Left kidney (tissue), 2 donors: Measurements from ENCODE around the gene FSD1L. TPM values are rescaled to one million over a fixed set of nuclear protein-coding genes. Genes with fewer than 3 reads are reported as not detected.
A peak's percentile ranks its signal among the peaks of the same experiment; 100 is the strongest.
"Not testable (repeated sequence)": the region's sequence is repeated elsewhere in the genome, so short reads cannot be mapped to it uniquely, and the experiment has no call there.

ENCODE experiments used
- DNase-seq: peaks from one replicate; pipeline ENCODE4 v3.0.0-alpha.2; 2013
- polyA plus RNA-seq: library from polyadenylated mRNA; unstranded; fragments of 120-200 nt; gene quantifications from one replicate; pipeline ENCODE4 v1.2.1, GENCODE V29; 2013; ENCODE audit not compliant: insufficient read length

The FSD1L gene
- polyA plus RNA-seq, 1 donor, result 11.4 TPM

GRCh38 chr9:105557804-105558610 is 110.2 kb downstream of the FSD1L start, which contains the start of gene FKTN:
TSS of gene FKTN (plus strand) at chr9:105558131. CDS start at chr9:105575033, 16,902 bp downstream.
- peak; percentile 86 for DNase-seq

- DNase-seq, result no peak
Observed at GRCh38 chr9:105572455-105572854, 124.6 kb downstream of the FSD1L start.

GRCh38 chr9:105579952-105580351 is 132.1 kb downstream of the FSD1L start:
- DNase-seq, result not testable (repeated sequence)

- not testable (repeated sequence) for DNase-seq
Observed at GRCh38 chr9:105581550-105581949, 133.7 kb downstream of the FSD1L start.

GRCh38 chr9:105593145-105593544 is 145.3 kb downstream of the FSD1L start:
- DNase-seq, result no peak

Other genes with a start within 250 kb of the FSD1L start
- 53.4 TPM for gene SLC44A1, start 203.4 kb upstream of the FSD1L start, polyA plus RNA-seq
- 35.3 TPM for gene FKTN, start 110.1 kb downstream of the FSD1L start, polyA plus RNA-seq
- gene TAL2, start 214.4 kb downstream of the FSD1L start, polyA plus RNA-seq, result 2.2 TPM
- gene TMEM38B, start 246.5 kb downstream of the FSD1L start, polyA plus RNA-seq, result 41.7 TPM